NOMO-1 (cell line): ENCODE data around the gene CREBBP.
A peak's percentile ranks its signal among the peaks of the same experiment; 100 is the strongest.

ENCODE experiments used
- DNase-seq, 2 experiments: peaks; one replicate each; lab custom pipeline; 2025; ENCODE audit not compliant: unreplicated experiment in 2 of 2; lab: John Stamatoyannopoulos, UW

The CREBBP gene

GRCh38 chr16:3690980-3691720 is 189.4 kb downstream of the CREBBP start:
- DNase-seq: no peak

- peak; percentile 69 to 71 for DNase-seq
Measured at GRCh38 chr16:3690470-3690928, 190.0 kb downstream of the CREBBP start.

GRCh38 chr16:3689731-3690130 is 190.8 kb downstream of the CREBBP start:
- no peak for DNase-seq

GRCh38 chr16:3687792-3688191 is 192.7 kb downstream of the CREBBP start:
- DNase-seq: no peak

- no peak for DNase-seq
Measured at GRCh38 chr16:3687021-3687420, 193.5 kb downstream of the CREBBP start.

GRCh38 chr16:3681206-3681605 is 199.3 kb downstream of the CREBBP start:
- no peak for DNase-seq

GRCh38 chr16:3677994-3678393 is 202.5 kb downstream of the CREBBP start:
- no peak for DNase-seq

- DNase-seq: no peak
Measured at GRCh38 chr16:3675601-3676130, 204.8 kb downstream of the CREBBP start.
